GM21825 (cell line): ENCODE results near the gene RAD1.

Source experiments
- ATAC-seq: cut with Tn5 transposase; IDR thresholded peaks from one replicate; pipeline ENCODE4 v1.9.1; 2021; ENCODE audit warnings: mild to moderate bottlenecking, moderate library complexity; ENCODE audit not compliant: unreplicated experiment

RAD1 gene

GRCh38 chr5:34866989-34867471 is 48.3 kb downstream of the RAD1 start:
- no peak for ATAC-seq

GRCh38 chr5:34865091-34865490 is 50.2 kb downstream of the RAD1 start:
- ATAC-seq, result no peak

GRCh38 chr5:34863946-34864345 is 51.4 kb downstream of the RAD1 start:
- ATAC-seq, result no peak

DNA sequence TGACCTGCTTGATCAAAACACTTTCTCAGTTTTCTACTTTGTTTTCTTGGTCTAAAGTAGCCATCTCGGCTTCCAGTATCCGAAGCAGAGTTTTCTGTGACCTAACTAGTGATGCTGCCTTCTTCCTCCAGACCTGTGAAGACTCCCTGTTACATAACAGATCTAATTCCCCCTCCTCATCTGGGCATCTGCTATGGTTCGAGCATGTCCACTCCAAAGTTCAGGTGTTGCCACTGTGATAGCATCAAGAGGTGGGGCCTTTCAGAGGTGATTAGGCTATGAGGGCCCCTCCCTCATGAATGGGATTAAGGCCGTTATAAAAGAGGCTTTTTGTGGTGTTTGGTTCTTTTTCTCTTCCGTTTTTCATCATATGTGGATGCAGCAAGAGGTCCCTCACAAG is 56.1 kb downstream of the RAD1 start:
- ATAC-seq, result no peak

DNA sequence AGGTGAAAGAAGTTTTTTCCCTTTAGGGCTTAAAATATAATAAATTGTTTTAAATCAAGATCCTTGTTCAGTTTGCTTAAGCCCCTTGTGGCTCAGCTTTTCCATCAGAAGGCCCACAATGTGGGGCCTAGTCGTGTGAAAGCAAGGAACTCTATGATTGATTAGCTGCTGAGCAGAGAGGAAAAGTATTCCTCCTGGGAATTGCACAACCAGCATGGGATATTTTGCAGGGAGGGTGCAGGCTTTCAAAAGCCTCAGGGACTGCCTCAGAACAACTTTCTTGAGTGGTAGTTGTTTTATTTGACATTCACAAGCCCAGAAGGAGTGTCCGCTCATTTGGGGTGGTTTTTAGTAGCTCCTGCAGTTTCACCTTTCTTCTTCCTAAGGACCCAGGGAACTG is 56.5 kb downstream of the RAD1 start:
- ATAC-seq, result no peak

DNA sequence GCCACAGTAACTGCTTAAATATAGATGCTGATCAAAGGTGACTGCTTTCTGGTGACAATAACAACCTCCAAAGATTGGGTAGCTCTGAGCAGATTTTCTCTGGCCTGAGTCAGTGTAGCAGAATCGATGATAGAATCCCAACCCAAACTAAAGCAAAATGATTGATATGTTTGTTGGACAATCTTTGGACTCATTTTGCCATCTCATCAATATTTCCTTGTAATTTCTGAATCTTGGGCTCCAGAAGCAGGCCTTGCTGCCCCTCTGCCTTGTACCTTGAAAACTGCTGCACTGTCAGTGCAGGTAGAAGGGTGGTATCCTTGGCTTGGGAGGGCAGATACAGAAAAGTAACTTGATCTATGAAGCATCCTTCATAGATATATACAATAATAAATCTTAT is 57.4 kb downstream of the RAD1 start:
- ATAC-seq, result no peak

DNA sequence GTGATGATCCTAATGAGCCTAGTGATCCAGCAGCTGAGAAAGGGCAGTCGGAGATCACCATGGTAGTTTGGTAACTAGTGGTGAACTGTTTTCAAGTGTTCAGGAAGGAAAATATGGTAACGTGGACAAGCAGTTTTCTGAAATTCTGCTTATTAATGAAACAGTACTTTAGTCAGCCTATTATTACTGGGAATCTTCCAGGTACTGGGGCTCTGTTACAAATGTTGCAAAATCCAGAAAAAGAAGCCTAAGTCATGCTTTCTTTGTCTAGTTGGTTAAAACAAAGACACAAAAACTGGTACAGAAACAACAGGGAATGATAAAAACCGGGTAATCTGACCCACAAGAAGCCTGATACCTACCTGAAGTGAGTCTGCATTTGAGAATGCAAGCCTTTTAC is 58.1 kb downstream of the RAD1 start:
- ATAC-seq, result no peak
